H1 (cell line): ENCODE data around the gene CADM2. TPM values are rescaled to one million over a fixed set of nuclear protein-coding genes. Genes with fewer than 3 reads are reported as not detected.

Experiments
- CHD2 ChIP-seq: IDR thresholded peaks from 2 replicates; pipeline ENCODE4 v1.6.1; 2012; ENCODE audit warnings: low read length, improper control_type of control experiment
- CHD7 ChIP-seq: fragments of 300-600 bp; sonication (generic); IDR thresholded peaks from 2 replicates; pipeline ENCODE4 v1.7.1; 2012; ENCODE audit warnings: low read length, moderate library complexity, mild to moderate bottlenecking, inconsistent platforms; ENCODE audit not compliant: insufficient replicate concordance
- EP300 ChIP-seq, 2 experiments: IDR thresholded peaks; 1 replicate in 1 of 2; 2 replicates in 1 of 2; pipeline ENCODE4 v1.6.1; 2011 to 2012; ENCODE audit warnings: low read depth in 2 of 2, low read length in 2 of 2, mild to moderate bottlenecking in 2 of 2, borderline replicate concordance in 1 of 2, inconsistent platforms in 1 of 2, moderate library complexity in 1 of 2
- RFX5 ChIP-seq: IDR thresholded peaks from 2 replicates; pipeline ENCODE4 v1.6.1; 2011; ENCODE audit warnings: low read depth, low read length, improper control_type of control experiment, borderline replicate concordance
- SP2 ChIP-seq: IDR thresholded peaks from 2 replicates; pipeline ENCODE4 v1.6.1; 2012; ENCODE audit warnings: mild to moderate bottlenecking, low read length, inconsistent platforms
- SUZ12 ChIP-seq: fragments of 200-600 bp; sonication (generic); IDR thresholded peaks from 2 replicates; pipeline ENCODE4 v1.6.1; 2012; ENCODE audit warnings: mild to moderate bottlenecking, inconsistent platforms, low read length, moderate library complexity, mixed read lengths
- TCF12 ChIP-seq: IDR thresholded peaks from 2 replicates; pipeline ENCODE4 v1.6.1; 2011; ENCODE audit warnings: low read depth, mild to moderate bottlenecking, low read length
- ZNF274 ChIP-seq: IDR thresholded peaks from 2 replicates; pipeline ENCODE4 v1.7.0; 2012; ENCODE audit warnings: low read length, borderline replicate concordance; ENCODE audit errors: extremely low read depth
- polyA plus RNA-seq, 7 experiments: library from polyadenylated mRNA; depleted of rRNA in 3 of 7; stranded (reverse) in 5 of 7; unstranded in 2 of 7; fragments of >200 nt in 5 of 7; fragments of 200-250 nt in 2 of 7; gene quantifications; 1 replicate in 5 of 7; 2 replicates in 1 of 7; 4 replicates in 1 of 7; pipeline versions ENCODE4 v1.2.1 to v1.2.3, GENCODE V29; 2011 to 2013; ENCODE audit warnings: missing spikeins in 2 of 7, mixed read lengths in 2 of 7
- total RNA-seq: library from RNA; stranded (reverse); fragmentation: NEBNext Ultra II Directional; extraction: Animal tissue kit (Norgen Biotek cat#: 25700); gene quantifications from 2 replicates; pipeline ENCODE4 v1.2.1, GENCODE V29; 2021
- TF ChIP-seq, protein P1 (sequence below): IDR thresholded peaks from 2 replicates; pipeline ENCODE4 v1.6.1; 2012; ENCODE audit warnings: inconsistent platforms

Gene CADM2
- total and polyA plus RNA-seq, 2 of the 8 experiments (the other 6 are each of a cell fraction or from before 2014, with no cell fraction given): 14.9 to 20.9 TPM

GRCh38 chr3:84959470-84960271 is 882 bp downstream of the CADM2 start (continued):
- TF ChIP-seq RFX5 (no peak), SUZ12 (no peak), SP2 (no peak), CHD7 (no peak), TCF12 (no peak), EP300 (IDR thresholded peaks at IDR 0.05; ENCODE audit: borderline replicate concordance in 1 of 2, low read depth in 2 of 2, low read length in 2 of 2) (peak in 1 of 2 experiments; percentile 10; a peak in 1 of 3 replicates), ZNF274 (no peak), CHD2 (0 out of 2 replicates have a peak, but pooled peaks have one; percentile 9)
- TF ChIP-seq, protein P1, sequence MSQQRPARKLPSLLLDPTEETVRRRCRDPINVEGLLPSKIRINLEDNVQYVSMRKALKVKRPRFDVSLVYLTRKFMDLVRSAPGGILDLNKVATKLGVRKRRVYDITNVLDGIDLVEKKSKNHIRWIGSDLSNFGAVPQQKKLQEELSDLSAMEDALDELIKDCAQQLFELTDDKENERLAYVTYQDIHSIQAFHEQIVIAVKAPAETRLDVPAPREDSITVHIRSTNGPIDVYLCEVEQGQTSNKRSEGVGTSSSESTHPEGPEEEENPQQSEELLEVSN: no peak
